SW480 (cell line): Measurements from ENCODE around the gene SFXN5.
A peak's percentile ranks its signal among the peaks of the same experiment; 100 is the strongest.

Experiments
- DNase-seq: peaks from one replicate; pipeline ENCODE4 v3.0.0-alpha.2; 2016; ENCODE audit warnings: low spot score

SFXN5 gene

GRCh38 chr2:72898585-72898906 lies 173.0 kb downstream of the SFXN5 start:
- DNase-seq, result no peak

- DNase-seq, result no peak
Observed at GRCh38 chr2:72897785-72898584, 173.5 kb downstream of the SFXN5 start.

- no peak for DNase-seq
Observed at GRCh38 chr2:72896446-72896845, 175.1 kb downstream of the SFXN5 start.

GRCh38 chr2:72895759-72896281 lies 175.7 kb downstream of the SFXN5 start:
- DNase-seq, result no peak

- no peak for DNase-seq
Observed at GRCh38 chr2:72895154-72895553, 176.4 kb downstream of the SFXN5 start.

- DNase-seq, result no peak
Observed at GRCh38 chr2:72894514-72894913, 177.0 kb downstream of the SFXN5 start.

GRCh38 chr2:72893594-72894319 lies 177.8 kb downstream of the SFXN5 start:
- DNase-seq, result peak; percentile 49

- DNase-seq, result peak; percentile 74
Observed at GRCh38 chr2:72892506-72893173, 178.9 kb downstream of the SFXN5 start.
